ENCODE results near the gene UMODL1. TPM values are rescaled to one million over a fixed set of nuclear protein-coding genes. Genes with fewer than 3 reads are reported as not detected.

Gene UMODL1
- total and polyA plus RNA-seq, 2 of the 13 experiments (the other 11 are each of a cell fraction or from before 2014, with no cell fraction given) = not detected

- TF ChIP-seq, protein P1, sequence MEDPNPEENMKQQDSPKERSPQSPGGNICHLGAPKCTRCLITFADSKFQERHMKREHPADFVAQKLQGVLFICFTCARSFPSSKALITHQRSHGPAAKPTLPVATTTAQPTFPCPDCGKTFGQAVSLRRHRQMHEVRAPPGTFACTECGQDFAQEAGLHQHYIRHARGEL (CRISPR knock-in tag; IDR thresholded peaks at IDR 0.05) = no peak
- no peak for TF ChIP-seq ZNF138 (CRISPR knock-in tag; IDR thresholded peaks at IDR 0.05; ENCODE audit: low read depth)
- no peak for TF ChIP-seq ZNF550 (CRISPR knock-in tag; IDR thresholded peaks at IDR 0.05; ENCODE audit: borderline replicate concordance)
- no peak for TF ChIP-seq ZSCAN29 (CRISPR knock-in tag; conservative IDR thresholded peaks at IDR 0.05)
Observed at GRCh38 chr21:42069843-42070242, 1.3 kb upstream of the UMODL1 start (continued).

DNA sequence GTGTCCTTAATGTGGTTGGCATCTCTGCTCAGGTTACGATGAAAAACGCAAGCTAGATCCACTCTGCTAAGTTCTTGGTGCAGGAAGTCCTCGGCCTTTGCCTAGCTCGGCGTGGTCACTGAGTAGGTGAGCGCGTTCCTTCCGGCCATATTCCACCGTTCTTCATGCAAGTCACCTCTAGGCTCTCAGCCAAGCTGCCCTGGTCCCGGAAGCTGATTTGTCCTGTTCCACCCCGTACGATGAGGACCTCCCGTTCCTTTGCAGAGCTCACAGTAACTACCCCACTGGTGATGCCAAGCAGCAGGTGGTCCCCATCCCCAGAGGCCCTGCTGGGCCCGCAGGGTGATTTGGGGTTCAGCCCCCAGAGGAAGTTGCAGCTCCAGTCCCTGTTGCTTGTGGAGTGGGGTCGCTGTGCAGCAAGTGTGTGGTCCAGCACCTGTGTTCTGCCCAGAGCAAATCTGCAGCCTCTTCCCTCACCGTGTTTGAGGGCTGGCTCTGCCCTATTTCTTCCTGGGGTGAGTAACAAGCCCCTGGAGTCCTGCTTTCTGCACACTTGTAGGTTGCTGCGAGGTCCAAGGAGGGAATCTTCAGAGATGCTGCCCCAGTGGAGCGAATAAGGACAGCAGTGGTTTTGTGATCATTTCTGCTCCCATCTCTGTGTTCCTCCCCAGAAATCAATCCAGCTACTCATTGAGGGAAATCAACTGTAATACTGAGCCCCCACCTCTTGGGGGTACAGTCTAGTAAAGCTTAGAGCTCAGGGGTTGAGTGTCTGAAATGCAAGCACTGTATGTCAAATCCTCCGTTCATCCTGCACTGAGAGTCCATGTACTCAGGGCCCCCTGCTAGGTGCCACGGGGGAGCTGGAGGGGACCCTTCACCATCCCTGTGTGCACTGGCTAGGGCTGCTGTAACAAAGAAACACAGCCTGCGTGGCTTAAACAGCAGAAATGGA, 2.3 kb downstream of the UMODL1 start:
- Histone ChIP-seq H2AFZ (ENCODE audit: low read length) (no peak overlapping the region), H3K27me3 (ENCODE audit: control insufficient read depth in 1 of 2, insufficient read depth in 2 of 2, low read length in 2 of 2) (peaks cover 5 to 29% of the 10 kb centered on the region in 2 experiments; a peak in 3 of 5 replicates), H3K36me3 (replicated peaks in 1 of 2; ENCODE audit: control insufficient read depth in 1 of 2, insufficient read depth in 2 of 2, low read length in 2 of 2) (no peaks in the 10 kb centered on the region), H3K4me1 (ENCODE audit: insufficient read depth, low read length) (no peaks in the 10 kb centered on the region), H3K9ac (ENCODE audit: insufficient read depth, low read depth, low read length) (no peak overlapping the region), H3K27ac (ENCODE audit: extremely low read length, insufficient read depth, low read length) (no peak overlapping the region), H3K79me2 (ENCODE audit: insufficient read depth, low read length) (no peaks in the 10 kb centered on the region), H4K20me1 (ENCODE audit: insufficient read depth, low read length) (no peaks in the 10 kb centered on the region), H3K4me2 (ENCODE audit: low read depth, low read length) (no peak overlapping the region), H3K9me3 (ENCODE audit: low read length) (no peaks in the 10 kb centered on the region), H3K4me3 (replicated peaks in 1 of 3; ENCODE audit: insufficient read depth in 1 of 3, low read depth in 2 of 3, low read length in 3 of 3) (no peak overlapping the region)
- in situ Hi-C loops (cut with HindIII; ENCODE audit: extremely low pct_ligation_motif_present, low pct_unique_long_range_greater_than_20kb) = no loop called here
- ChIA-PET POLR2A (no interaction called here), CTCF (ENCODE audit: low intra/inter-chr PET ratio, low total read pairs) (no interaction called here)
- no TSS peak for BruUV-seq (replicated peaks)
- no peak for ATAC-seq
- WGBS (ENCODE audit: low lambda C conversion rate) = 28% methylated on average over 4 of the region's 21 CpGs
- intact Hi-C loops (cut with micrococcal nuclease; ENCODE audit: unreplicated experiment) = no loop called here
- no peak for TF ChIP-seq NRL (CRISPR knock-in tag; IDR thresholded peaks at IDR 0.05; ENCODE audit: borderline replicate concordance)
- no peak for DNase-seq (ENCODE audit: low spot score)
- FAIRE-seq = no peak
